Measurements from ENCODE around the gene SPACA5B. TPM values are rescaled to one million over a fixed set of nuclear protein-coding genes. Genes with fewer than 3 reads are reported as not detected.
"Not testable (repeated sequence)": the region's sequence is repeated elsewhere in the genome, so short reads cannot be mapped to it uniquely, and the experiment has no call there.

Gene SPACA5B
- total RNA-seq, 2 experiments from 2014 or later: not detected

DNA sequence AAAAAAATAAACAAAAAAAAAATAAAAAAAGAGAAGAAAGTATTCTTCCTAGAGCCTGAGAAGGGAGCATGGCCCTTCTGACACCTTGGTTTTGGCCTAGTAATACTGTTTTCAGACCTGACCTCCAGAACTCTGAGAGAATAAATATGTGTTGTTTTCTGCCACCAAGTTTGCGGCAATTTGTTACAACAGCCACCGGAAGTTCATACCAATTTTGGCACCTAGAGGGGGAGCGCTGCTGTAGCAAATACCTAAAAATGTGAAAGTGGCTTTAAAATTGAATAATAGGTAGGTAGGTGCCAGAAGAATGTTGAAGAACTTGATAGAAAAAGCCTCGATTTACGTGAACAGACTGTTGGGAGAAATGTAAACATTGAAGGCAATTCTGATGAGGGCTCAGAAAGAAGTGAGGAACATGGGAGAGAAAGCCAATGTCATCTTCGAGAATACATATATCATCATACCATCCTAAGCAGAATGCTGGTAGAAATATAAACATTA, 27.5 kb upstream of the SPACA5B start:
- DNase-seq (no peak), ATAC-seq (ENCODE audit: poor library complexity) (no peak)
- Histone ChIP-seq H3K27ac (ENCODE audit: low read depth in 1 of 2, low read length in 2 of 2) (no peak overlapping the region), H3K27me3 (ENCODE audit: control insufficient read depth in 1 of 2, insufficient read depth in 2 of 2, low read length in 2 of 2) (no peaks in the 10 kb centered on the region), H3K36me3 (ENCODE audit: insufficient read depth, low read length) (no peaks in the 10 kb centered on the region), H3K9me3 (ENCODE audit: control insufficient read depth in 1 of 2, insufficient read depth in 1 of 2, low read length in 2 of 2) (no peaks in the 10 kb centered on the region), H3K4me1 (ENCODE audit: insufficient read depth, low read length) (no peaks in the 10 kb centered on the region), H3K4me3 (ENCODE audit: low read length) (no peak overlapping the region)
- ChIA-PET POLR2A (no interaction called here), CTCF (no interaction called here)
- Mint-ChIP-seq H3K4me1 (ENCODE audit: low read depth) (no peaks in the 10 kb centered on the region), H3K9me3 (no peaks in the 10 kb centered on the region), H3K4me3 (no peak overlapping the region), H3K27me3 (no peaks in the 10 kb centered on the region), H3K27ac (no peak overlapping the region), H3K36me3 (ENCODE audit: low read depth) (no peaks in the 10 kb centered on the region)
- intact Hi-C loops (cut with DNase I, micrococcal nuclease): no loop called here
- TF ChIP-seq, protein P1, sequence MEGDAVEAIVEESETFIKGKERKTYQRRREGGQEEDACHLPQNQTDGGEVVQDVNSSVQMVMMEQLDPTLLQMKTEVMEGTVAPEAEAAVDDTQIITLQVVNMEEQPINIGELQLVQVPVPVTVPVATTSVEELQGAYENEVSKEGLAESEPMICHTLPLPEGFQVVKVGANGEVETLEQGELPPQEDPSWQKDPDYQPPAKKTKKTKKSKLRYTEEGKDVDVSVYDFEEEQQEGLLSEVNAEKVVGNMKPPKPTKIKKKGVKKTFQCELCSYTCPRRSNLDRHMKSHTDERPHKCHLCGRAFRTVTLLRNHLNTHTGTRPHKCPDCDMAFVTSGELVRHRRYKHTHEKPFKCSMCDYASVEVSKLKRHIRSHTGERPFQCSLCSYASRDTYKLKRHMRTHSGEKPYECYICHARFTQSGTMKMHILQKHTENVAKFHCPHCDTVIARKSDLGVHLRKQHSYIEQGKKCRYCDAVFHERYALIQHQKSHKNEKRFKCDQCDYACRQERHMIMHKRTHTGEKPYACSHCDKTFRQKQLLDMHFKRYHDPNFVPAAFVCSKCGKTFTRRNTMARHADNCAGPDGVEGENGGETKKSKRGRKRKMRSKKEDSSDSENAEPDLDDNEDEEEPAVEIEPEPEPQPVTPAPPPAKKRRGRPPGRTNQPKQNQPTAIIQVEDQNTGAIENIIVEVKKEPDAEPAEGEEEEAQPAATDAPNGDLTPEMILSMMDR (IDR thresholded peaks at IDR 0.05): no peak

DNA sequence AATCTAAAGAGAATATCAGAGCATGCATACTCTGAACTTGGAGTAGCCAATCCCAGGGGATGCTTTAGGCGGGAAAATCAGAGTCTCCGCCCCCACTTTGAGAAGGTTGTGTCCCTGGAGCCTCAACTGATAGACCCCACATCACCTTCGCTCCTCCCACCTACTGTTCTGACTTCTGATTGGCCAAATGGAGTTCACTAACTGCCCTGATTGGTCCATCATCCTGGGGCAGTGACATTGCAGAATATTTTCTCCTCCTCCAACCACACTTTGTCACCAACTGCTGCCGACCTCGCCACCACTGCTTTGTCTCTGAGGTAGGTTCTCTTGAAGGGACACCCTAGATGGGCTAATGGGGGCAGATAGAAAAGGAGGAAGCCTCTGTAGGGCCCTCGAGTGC, 22.7 kb upstream of the SPACA5B start:
- H3K27me3 Mint-ChIP-seq: no peaks in the 10 kb centered on the region
- no peaks in the 10 kb centered on the region for H3K27me3 ChIP-seq (ENCODE audit: control insufficient read depth in 1 of 2, insufficient read depth in 2 of 2, low read length in 2 of 2)
- DNase-seq (no peak), ATAC-seq (ENCODE audit: poor library complexity) (no peak)
- H3K4me1 ChIP-seq (ENCODE audit: insufficient read depth, low read length): no peaks in the 10 kb centered on the region
- no peak overlapping the region for H3K27ac ChIP-seq (ENCODE audit: low read depth in 1 of 2, low read length in 2 of 2)
- no peaks in the 10 kb centered on the region for H3K36me3 Mint-ChIP-seq (ENCODE audit: low read depth)
- H3K4me3 Mint-ChIP-seq: no peak overlapping the region
- TF ChIP-seq, protein P1 (IDR thresholded peaks at IDR 0.05): no peak
- no peaks in the 10 kb centered on the region for H3K9me3 ChIP-seq (ENCODE audit: control insufficient read depth in 1 of 2, insufficient read depth in 1 of 2, low read length in 2 of 2)
- no peaks in the 10 kb centered on the region for H3K9me3 Mint-ChIP-seq
- intact Hi-C loops (cut with DNase I, micrococcal nuclease): no loop called here
- H3K4me1 Mint-ChIP-seq (ENCODE audit: low read depth): no peaks in the 10 kb centered on the region
- no peak overlapping the region for H3K27ac Mint-ChIP-seq
- ChIA-PET CTCF (no interaction called here), POLR2A (no interaction called here)
- H3K4me3 ChIP-seq (ENCODE audit: low read length): no peak overlapping the region
- H3K36me3 ChIP-seq (ENCODE audit: insufficient read depth, low read length): no peaks in the 10 kb centered on the region

DNA sequence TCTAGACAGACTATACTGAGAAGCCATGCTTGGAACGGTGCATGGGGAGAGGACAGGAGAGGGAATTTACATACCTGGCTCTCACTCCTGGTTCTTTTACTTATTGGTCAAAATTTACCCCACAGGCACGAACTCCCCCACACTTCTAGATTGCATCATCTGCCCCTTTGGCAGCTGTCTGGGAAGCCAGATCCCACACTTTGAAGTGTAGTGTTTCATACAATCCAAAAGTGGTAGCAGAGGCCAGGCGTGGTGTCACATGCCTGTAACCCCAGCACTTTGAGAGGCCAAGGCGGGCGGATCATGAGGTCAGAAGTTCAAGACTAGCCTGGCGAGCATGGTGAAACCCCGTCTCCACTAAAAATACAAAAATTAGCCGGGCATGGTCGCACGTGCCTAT, 5.1 kb upstream of the SPACA5B start:
- H3K36me3 Mint-ChIP-seq (ENCODE audit: low read depth); H3K9me3 Mint-ChIP-seq; H3K4me3 ChIP-seq (ENCODE audit: low read length); intact Hi-C loops (cut with DNase I, micrococcal nuclease); ATAC-seq (ENCODE audit: poor library complexity); H3K27me3 ChIP-seq (ENCODE audit: control insufficient read depth in 1 of 2, insufficient read depth in 2 of 2, low read length in 2 of 2); H3K4me1 Mint-ChIP-seq (ENCODE audit: low read depth); DNase-seq; H3K36me3 ChIP-seq (ENCODE audit: insufficient read depth, low read length); H3K27me3 Mint-ChIP-seq; H3K27ac ChIP-seq (ENCODE audit: low read depth in 1 of 2, low read length in 2 of 2); H3K27ac Mint-ChIP-seq; H3K4me3 Mint-ChIP-seq; H3K9me3 ChIP-seq (ENCODE audit: control insufficient read depth in 1 of 2, insufficient read depth in 1 of 2, low read length in 2 of 2); CTCF ChIA-PET; H3K4me1 ChIP-seq (ENCODE audit: insufficient read depth, low read length); POLR2A ChIA-PET: not testable (repeated sequence)

DNA sequence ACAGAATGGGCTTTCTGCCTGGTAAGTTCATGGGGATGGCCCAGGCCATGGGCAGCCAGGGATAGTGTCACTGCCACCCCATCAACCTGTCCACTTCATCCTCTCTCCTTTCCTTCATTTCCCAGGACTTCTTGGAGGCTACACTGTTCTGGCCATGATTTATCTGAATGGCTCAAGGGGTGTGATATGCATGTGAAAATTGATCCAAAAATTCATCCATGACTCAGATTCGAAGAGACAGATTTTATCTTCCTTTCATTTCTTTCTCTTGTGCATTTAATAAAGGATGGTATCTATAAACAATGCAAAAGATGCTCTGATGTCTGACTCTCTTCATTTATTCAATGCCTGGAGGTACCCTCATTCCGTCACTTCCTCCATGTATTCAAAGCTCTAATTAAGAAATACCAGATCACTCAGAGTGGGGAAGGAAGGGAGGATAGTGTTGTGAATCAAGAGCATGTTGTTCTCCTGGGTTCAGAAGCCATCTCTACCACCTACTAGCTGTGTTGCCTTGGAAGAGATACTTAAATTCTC, 1.9 kb downstream of the SPACA5B start:
- H3K27me3 Mint-ChIP-seq; DNase-seq; POLR2A ChIA-PET; H3K4me3 ChIP-seq (ENCODE audit: low read length); CTCF ChIA-PET; H3K9me3 Mint-ChIP-seq; ATAC-seq (ENCODE audit: poor library complexity); H3K4me1 ChIP-seq (ENCODE audit: insufficient read depth, low read length); H3K27ac ChIP-seq (ENCODE audit: low read depth in 1 of 2, low read length in 2 of 2); H3K36me3 Mint-ChIP-seq (ENCODE audit: low read depth); H3K4me1 Mint-ChIP-seq (ENCODE audit: low read depth); intact Hi-C loops (cut with DNase I, micrococcal nuclease); H3K36me3 ChIP-seq (ENCODE audit: insufficient read depth, low read length); H3K9me3 ChIP-seq (ENCODE audit: control insufficient read depth in 1 of 2, insufficient read depth in 1 of 2, low read length in 2 of 2); H3K4me3 Mint-ChIP-seq; H3K27me3 ChIP-seq (ENCODE audit: control insufficient read depth in 1 of 2, insufficient read depth in 2 of 2, low read length in 2 of 2); H3K27ac Mint-ChIP-seq: not testable (repeated sequence)

DNA sequence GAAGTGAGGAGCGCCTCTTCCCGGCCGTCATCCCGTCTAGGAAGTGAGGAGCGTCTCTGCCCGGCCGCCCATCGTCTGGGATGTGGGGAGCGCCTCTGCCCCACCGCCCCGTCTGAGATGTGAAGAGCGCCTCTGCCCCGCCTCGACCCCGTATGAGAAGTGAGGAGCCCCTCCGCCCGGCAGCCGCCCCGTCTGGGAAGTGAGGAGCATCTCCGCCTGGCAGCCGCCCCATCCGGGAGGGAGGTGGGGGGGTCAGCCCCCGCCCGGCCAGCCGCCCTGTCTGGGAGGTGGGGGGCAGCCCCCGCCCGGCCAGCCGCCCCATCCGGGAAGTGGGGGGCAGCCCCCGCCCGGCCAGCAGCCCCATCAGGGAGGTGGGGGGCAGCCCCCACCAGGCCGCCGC, 8.7 kb downstream of the SPACA5B start:
- ATAC-seq (ENCODE audit: poor library complexity); H3K27me3 Mint-ChIP-seq; H3K9me3 ChIP-seq (ENCODE audit: control insufficient read depth in 1 of 2, insufficient read depth in 1 of 2, low read length in 2 of 2); H3K4me3 Mint-ChIP-seq; H3K9me3 Mint-ChIP-seq; H3K27ac Mint-ChIP-seq; CTCF ChIA-PET; H3K4me3 ChIP-seq (ENCODE audit: low read length); H3K36me3 Mint-ChIP-seq (ENCODE audit: low read depth); H3K27ac ChIP-seq (ENCODE audit: low read depth in 1 of 2, low read length in 2 of 2); POLR2A ChIA-PET; H3K4me1 ChIP-seq (ENCODE audit: insufficient read depth, low read length); H3K27me3 ChIP-seq (ENCODE audit: control insufficient read depth in 1 of 2, insufficient read depth in 2 of 2, low read length in 2 of 2); H3K36me3 ChIP-seq (ENCODE audit: insufficient read depth, low read length); DNase-seq; intact Hi-C loops (cut with DNase I, micrococcal nuclease): not testable (repeated sequence)
- H3K4me1 Mint-ChIP-seq (ENCODE audit: low read depth): peaks cover 20% of the 10 kb centered on the region

DNA sequence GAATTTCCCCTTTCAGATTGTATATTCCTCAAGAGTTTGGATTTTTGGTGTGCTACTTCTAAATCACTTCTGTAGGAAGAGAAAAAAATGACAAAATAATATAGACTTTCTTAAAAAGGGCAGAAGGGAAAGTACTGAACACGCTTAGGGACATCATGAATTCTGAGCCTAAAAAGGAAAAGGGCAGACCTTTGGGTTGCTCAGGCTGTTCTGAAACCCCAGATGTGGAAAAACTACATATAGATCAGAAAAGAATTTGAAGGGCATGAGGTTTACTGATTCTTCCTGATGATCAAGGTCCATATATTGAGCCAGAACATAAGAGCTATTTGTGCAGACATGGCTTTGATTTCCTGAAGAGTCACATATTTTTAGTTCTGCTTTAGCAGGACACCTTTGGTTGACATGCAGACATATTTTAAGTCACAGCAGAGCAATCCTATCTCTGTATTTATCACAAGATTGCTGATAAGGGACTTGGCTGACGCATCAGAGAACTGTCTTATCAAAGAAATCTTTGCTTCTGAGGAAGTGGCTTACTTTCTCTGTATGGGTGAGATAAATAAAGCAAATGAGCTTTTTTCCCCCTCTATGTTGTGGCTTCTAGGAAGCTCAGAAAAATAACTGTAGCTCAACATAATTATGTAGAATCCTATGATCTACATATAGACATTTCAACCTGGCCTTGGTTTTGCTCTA, 11.5 kb downstream of the SPACA5B start:
- not testable (repeated sequence) for H3K4me1 ChIP-seq (ENCODE audit: insufficient read depth, low read length)

More for the DNA sequence above, 11.5 kb downstream of the SPACA5B start:
- H3K4me1 Mint-ChIP-seq (ENCODE audit: low read depth): peaks cover 22% of the 10 kb centered on the region
- ATAC-seq (ENCODE audit: poor library complexity): peak; percentile 86
- H3K9me3 ChIP-seq (ENCODE audit: control insufficient read depth in 1 of 2, insufficient read depth in 1 of 2, low read length in 2 of 2); H3K36me3 ChIP-seq (ENCODE audit: insufficient read depth, low read length); H3K27ac ChIP-seq (ENCODE audit: low read depth in 1 of 2, low read length in 2 of 2); H3K9me3 Mint-ChIP-seq; POLR2A ChIA-PET; H3K4me3 ChIP-seq (ENCODE audit: low read length); H3K27ac Mint-ChIP-seq; H3K27me3 ChIP-seq (ENCODE audit: control insufficient read depth in 1 of 2, insufficient read depth in 2 of 2, low read length in 2 of 2); DNase-seq; H3K4me3 Mint-ChIP-seq; H3K27me3 Mint-ChIP-seq; H3K36me3 Mint-ChIP-seq (ENCODE audit: low read depth); CTCF ChIA-PET: not testable (repeated sequence)
- intact Hi-C loops (cut with DNase I, micrococcal nuclease): loop anchor here in 1 of 2 experiments (10.0 kb wide), 2 partner anchors 57 to 127 kb away; no protein-coding TSS in a partner anchor

Data from CD4-positive, alpha-beta T cell (primary cell).